ENCODE results near the gene UCHL3.

The UCHL3 gene

GRCh38 chr13:75633285-75633684 lies 83.7 kb downstream of the UCHL3 start:
- DNase-seq: no peak

GRCh38 chr13:75635101-75635827 lies 85.7 kb downstream of the UCHL3 start:
- DNase-seq: no peak

- DNase-seq: peak; percentile 68
These were observed 86.3 kb downstream of the UCHL3 start, which contains the start of gene LMO7 for GRCh38 chr13:75635828-75636435. TSS of gene LMO7 (plus strand) at chr13:75636330. CDS start at chr13:75636658, 328 bp downstream.

GRCh38 chr13:75636436-75637180 lies 87.0 kb downstream of the UCHL3 start:
- peak; percentile 63 for DNase-seq

GRCh38 chr13:75637181-75637750 lies 87.7 kb downstream of the UCHL3 start:
- no peak for DNase-seq

GRCh38 chr13:75639454-75639853 lies 89.9 kb downstream of the UCHL3 start:
- no peak for DNase-seq

- DNase-seq: no peak
These were observed 91.4 kb downstream of the UCHL3 start for GRCh38 chr13:75641026-75641425.

GRCh38 chr13:75643182-75643581 lies 93.6 kb downstream of the UCHL3 start:
- no peak for DNase-seq

- DNase-seq: no peak
These were observed 94.1 kb downstream of the UCHL3 start for GRCh38 chr13:75643693-75644092.

- DNase-seq: no peak
These were observed 95.5 kb downstream of the UCHL3 start for GRCh38 chr13:75645141-75645540.

- DNase-seq: no peak
These were observed 97.7 kb downstream of the UCHL3 start for GRCh38 chr13:75647126-75647784.

GRCh38 chr13:75648446-75648845 lies 98.9 kb downstream of the UCHL3 start:
- no peak for DNase-seq

GRCh38 chr13:75651013-75651412 lies 101.4 kb downstream of the UCHL3 start:
- no peak for DNase-seq

- DNase-seq: no peak
These were observed 103.1 kb downstream of the UCHL3 start for GRCh38 chr13:75652726-75653125.
